NCI-H1105 (cell line): ENCODE measurements around the gene TMEM255B.

ENCODE experiments used
- DNase-seq: peaks from one replicate; lab custom pipeline; 2025; lab: John Stamatoyannopoulos, UW

Gene TMEM255B

GRCh38 chr13:113862191-113862930 lies 103.3 kb downstream of the TMEM255B start:
- DNase-seq = no peak

GRCh38 chr13:113862931-113863523 lies 104.0 kb downstream of the TMEM255B start:
- DNase-seq = no peak

DNA sequence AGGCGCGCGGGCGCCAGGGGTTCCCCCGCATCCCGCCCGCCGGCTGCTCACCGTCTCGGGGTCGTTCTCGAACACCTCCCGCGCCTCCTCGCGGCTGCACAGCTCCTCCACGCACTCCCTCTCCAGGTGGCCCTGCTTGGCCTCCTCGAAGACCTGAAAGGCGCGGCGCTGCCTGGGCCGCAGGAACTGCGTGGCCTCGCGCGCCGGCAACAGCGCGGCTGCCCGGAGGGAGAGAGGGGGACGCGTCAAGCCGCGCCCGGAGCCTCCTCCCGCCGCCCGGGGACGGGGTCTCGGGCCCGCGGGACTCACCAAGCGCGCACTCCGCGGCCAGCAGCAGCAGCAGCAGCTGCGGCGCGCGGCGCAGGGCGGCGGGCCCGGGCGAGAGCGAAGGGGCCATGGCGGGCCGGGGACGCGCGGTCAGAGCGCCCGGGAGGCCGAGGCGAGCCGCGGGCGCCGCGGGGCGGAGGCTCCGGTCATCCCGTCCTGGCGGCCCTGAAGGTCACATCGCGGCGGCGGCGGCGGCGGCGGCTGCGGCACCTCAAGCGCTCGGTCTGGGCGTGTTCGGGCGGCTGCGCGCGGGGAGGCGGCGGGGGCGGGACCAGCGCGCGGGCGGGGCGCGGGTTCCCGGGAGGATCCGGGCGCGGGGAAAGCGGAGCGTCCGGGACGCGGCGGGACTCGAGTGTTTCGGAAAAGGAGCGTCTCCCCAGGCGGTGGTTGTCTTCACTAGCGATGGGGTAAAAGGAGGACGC lies 104.7 kb downstream of the TMEM255B start, which contains the start of gene GAS6:
Gene GAS6, minus strand, starts transcription at position 553 of the 749 bp plus-strand sequence. Its CDS starts 156 bp downstream, at position 397.
- DNase-seq = peak; percentile 73

- DNase-seq = no peak
Measured at GRCh38 chr13:113864273-113864890, 105.4 kb downstream of the TMEM255B start.

- DNase-seq = no peak
Measured at GRCh38 chr13:113865427-113865826, 106.4 kb downstream of the TMEM255B start.
